ENCODE results near the gene JARID2. TPM values are rescaled to one million over a fixed set of nuclear protein-coding genes. Genes with fewer than 3 reads are reported as not detected.

Gene JARID2
- polyA plus RNA-seq, 1 donor from 2014 or later = 25.5 TPM

DNA sequence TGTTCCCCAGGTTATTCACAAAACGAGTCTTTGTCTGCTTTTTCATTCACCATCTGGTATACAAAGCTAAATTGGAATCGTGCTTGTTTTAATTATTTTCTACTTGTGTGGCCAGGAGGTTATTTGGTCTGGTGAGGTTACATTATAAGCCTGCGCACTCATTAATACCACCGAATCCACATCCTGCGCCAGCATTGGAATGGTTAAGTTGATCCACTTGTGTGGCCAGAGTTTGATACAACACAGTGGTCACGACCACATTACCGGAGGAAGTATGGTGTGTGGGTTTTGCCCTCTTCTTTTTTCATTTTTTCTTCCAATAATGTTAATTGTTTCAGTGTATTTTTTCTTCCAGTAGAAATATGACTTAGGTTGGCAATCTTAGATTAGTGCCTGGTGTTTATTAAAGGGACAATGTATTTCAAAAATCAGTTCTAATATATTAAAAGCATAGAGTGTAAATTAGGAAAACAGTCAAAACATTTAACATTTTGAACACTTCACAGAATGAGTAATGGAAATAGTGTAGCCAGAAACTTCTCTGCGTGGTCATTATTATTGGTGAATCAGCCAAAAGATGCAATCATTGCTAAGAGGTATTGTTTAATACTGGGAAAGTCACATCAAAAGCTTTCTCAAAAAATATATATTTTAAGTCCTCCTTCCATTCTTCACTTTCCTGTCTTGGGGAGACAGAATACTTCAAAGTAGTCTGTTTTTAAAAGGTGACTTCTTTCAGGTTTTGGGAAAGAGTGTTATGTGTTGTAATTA lies 84.5 kb downstream of the JARID2 start:
- no peak overlapping the region for H3K9ac ChIP-seq (ENCODE audit: low read length)

DNA sequence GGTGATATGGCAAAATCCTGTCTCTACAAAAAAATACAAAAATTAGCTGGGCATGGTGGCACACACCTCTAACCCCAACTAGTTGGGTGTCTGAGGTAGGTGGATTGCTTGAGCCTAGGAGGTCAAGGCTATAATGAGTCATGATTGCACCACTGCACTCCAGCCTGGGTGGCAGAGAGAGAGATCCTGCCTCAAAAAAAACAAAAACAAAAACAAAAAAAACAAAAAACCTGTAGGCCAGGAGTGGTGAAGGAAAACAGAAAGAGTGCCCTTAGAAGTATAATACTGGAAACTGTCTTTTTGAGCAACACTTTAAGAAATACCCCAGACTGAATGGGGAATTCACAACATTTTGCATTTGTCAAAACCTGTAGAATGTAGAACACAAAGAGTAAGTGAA lies 85.3 kb downstream of the JARID2 start:
- no peak overlapping the region for H3K4me3 ChIP-seq (ENCODE audit: low read length)
- H3K79me2 ChIP-seq (replicated peaks; ENCODE audit: insufficient read depth, low read length) = peaks cover 82% of the 10 kb centered on the region
- no peaks in the 10 kb centered on the region for H3K27me3 ChIP-seq (ENCODE audit: insufficient read depth, low read depth, low read length)
- H3K36me3 ChIP-seq (ENCODE audit: insufficient read depth, low read length) = no peaks in the 10 kb centered on the region
- H3K27ac ChIP-seq (ENCODE audit: low read length) = no peak overlapping the region
- no peaks in the 10 kb centered on the region for H3K9me3 ChIP-seq (ENCODE audit: low read length)
- no peaks in the 10 kb centered on the region for H3K9me2 ChIP-seq (ENCODE audit: insufficient read depth, low read length)
- H3F3A ChIP-seq (ENCODE audit: insufficient read depth, low read length, poor library complexity, severe bottlenecking) = no peaks in the 10 kb centered on the region
- no peak overlapping the region for H2AFZ ChIP-seq (ENCODE audit: low read depth, low read length)
- no peaks in the 10 kb centered on the region for H4K20me1 ChIP-seq (ENCODE audit: insufficient read depth)
- H3K4me2 ChIP-seq (ENCODE audit: low read length) = no peak overlapping the region
- no peak overlapping the region for H3K9ac ChIP-seq (ENCODE audit: low read length)
- no peak for TF ChIP-seq CTCF (IDR thresholded peaks at IDR 0.05; ENCODE audit: poor library complexity, severe bottlenecking)
- TF ChIP-seq MXI1 (conservative IDR thresholded peaks at IDR 0.05; ENCODE audit: poor library complexity, severe bottlenecking) = no peak
- no peak for TF ChIP-seq RAD21 (conservative IDR thresholded peaks at IDR 0.05)
- TF ChIP-seq SMC3 (conservative IDR thresholded peaks at IDR 0.05; ENCODE audit: poor library complexity) = no peak
- TF ChIP-seq EZH2 (IDR thresholded peaks at IDR 0.05; ENCODE audit: borderline replicate concordance, insufficient read depth, low read length, poor library complexity, severe bottlenecking) = no peak
- no peak for TF ChIP-seq EP300 (conservative IDR thresholded peaks at IDR 0.05; ENCODE audit: poor library complexity, severe bottlenecking)
- no peak for TF ChIP-seq TAF1 (IDR thresholded peaks at IDR 0.05; ENCODE audit: low read depth)
- TF ChIP-seq POLR2AphosphoS5 (IDR thresholded peaks at IDR 0.05) = no peak

More for the DNA sequence above, 84.5 kb downstream of the JARID2 start:
- no peaks in the 10 kb centered on the region for H4K20me1 ChIP-seq (ENCODE audit: insufficient read depth)
- H3F3A ChIP-seq (ENCODE audit: insufficient read depth, low read length, poor library complexity, severe bottlenecking) = no peaks in the 10 kb centered on the region
- H3K9me2 ChIP-seq (ENCODE audit: insufficient read depth, low read length) = no peaks in the 10 kb centered on the region
- H3K9me3 ChIP-seq (ENCODE audit: low read length) = no peaks in the 10 kb centered on the region
- H3K4me2 ChIP-seq (ENCODE audit: low read length) = no peak overlapping the region
- H3K27ac ChIP-seq (ENCODE audit: low read length) = no peak overlapping the region
- H3K4me3 ChIP-seq (ENCODE audit: low read length) = no peak overlapping the region
- TF ChIP-seq CTCF (IDR thresholded peaks at IDR 0.05; ENCODE audit: poor library complexity, severe bottlenecking) (no peak), TAF1 (IDR thresholded peaks at IDR 0.05; ENCODE audit: low read depth) (no peak), MXI1 (conservative IDR thresholded peaks at IDR 0.05; ENCODE audit: poor library complexity, severe bottlenecking) (no peak), RAD21 (conservative IDR thresholded peaks at IDR 0.05) (no peak), POLR2AphosphoS5 (IDR thresholded peaks at IDR 0.05) (no peak), EZH2 (IDR thresholded peaks at IDR 0.05; ENCODE audit: borderline replicate concordance, insufficient read depth, low read length, poor library complexity, severe bottlenecking) (no peak), EP300 (conservative IDR thresholded peaks at IDR 0.05; ENCODE audit: poor library complexity, severe bottlenecking) (no peak), SMC3 (conservative IDR thresholded peaks at IDR 0.05; ENCODE audit: poor library complexity) (no peak)
- TF ChIP-seq, protein P1, sequence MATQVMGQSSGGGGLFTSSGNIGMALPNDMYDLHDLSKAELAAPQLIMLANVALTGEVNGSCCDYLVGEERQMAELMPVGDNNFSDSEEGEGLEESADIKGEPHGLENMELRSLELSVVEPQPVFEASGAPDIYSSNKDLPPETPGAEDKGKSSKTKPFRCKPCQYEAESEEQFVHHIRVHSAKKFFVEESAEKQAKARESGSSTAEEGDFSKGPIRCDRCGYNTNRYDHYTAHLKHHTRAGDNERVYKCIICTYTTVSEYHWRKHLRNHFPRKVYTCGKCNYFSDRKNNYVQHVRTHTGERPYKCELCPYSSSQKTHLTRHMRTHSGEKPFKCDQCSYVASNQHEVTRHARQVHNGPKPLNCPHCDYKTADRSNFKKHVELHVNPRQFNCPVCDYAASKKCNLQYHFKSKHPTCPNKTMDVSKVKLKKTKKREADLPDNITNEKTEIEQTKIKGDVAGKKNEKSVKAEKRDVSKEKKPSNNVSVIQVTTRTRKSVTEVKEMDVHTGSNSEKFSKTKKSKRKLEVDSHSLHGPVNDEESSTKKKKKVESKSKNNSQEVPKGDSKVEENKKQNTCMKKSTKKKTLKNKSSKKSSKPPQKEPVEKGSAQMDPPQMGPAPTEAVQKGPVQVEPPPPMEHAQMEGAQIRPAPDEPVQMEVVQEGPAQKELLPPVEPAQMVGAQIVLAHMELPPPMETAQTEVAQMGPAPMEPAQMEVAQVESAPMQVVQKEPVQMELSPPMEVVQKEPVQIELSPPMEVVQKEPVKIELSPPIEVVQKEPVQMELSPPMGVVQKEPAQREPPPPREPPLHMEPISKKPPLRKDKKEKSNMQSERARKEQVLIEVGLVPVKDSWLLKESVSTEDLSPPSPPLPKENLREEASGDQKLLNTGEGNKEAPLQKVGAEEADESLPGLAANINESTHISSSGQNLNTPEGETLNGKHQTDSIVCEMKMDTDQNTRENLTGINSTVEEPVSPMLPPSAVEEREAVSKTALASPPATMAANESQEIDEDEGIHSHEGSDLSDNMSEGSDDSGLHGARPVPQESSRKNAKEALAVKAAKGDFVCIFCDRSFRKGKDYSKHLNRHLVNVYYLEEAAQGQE (IDR thresholded peaks at IDR 0.05; ENCODE audit: borderline replicate concordance) = no peak
- no peaks in the 10 kb centered on the region for H3K27me3 ChIP-seq (ENCODE audit: insufficient read depth, low read depth, low read length)
- H3K36me3 ChIP-seq (ENCODE audit: insufficient read depth, low read length) = no peaks in the 10 kb centered on the region
- peaks cover 81% of the 10 kb centered on the region for H3K79me2 ChIP-seq (replicated peaks; ENCODE audit: insufficient read depth, low read length)
- H2AFZ ChIP-seq (ENCODE audit: low read depth, low read length) = no peak overlapping the region
